HK-2 (cell line): ENCODE measurements around the gene SOX9.

Experiments used
- DNase-seq: peaks from one replicate; pipeline ENCODE4 v3.0.0-alpha.2; 2018; ENCODE audit not compliant: unreplicated experiment

The SOX9 gene

DNA sequence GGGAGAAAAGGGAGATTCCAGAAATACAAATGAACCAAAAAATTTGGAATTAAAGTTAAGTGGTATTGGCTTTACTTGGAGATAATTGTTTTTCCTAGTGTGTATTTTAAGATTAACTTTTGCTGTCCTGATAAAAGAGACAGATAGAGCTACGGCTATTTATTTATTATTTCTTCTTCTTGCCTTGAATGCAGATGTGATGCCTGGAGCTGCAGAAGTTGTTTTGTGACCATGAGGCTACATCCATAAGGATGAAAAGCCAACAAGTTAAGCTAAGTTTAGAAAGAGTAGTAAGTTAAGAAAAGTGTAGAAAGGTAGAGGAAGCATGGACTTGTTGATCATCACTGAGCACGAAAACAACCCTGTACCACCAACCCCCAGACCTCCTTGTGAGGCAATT lies 41.7 kb downstream of the SOX9 start:
- no peak for DNase-seq

DNA sequence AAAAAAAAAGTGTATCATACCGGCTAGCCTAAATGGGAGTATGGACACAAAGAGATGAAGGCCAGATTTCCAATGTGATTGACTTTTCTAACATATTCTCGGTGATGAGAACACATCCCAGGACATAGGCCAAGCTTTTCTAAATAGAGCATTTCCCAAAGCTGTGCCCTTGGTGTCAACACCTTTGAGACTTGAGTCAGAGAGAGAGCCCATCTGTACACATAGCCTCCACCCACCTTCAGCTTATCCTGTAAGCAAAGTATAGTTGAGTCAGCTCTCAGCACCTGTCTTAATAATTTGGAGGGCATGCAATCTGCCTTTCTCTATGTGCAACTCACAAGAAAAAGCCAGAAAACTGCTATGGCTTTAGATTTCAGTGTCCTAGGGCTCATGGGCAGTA lies 42.7 kb downstream of the SOX9 start:
- no peak for DNase-seq

DNA sequence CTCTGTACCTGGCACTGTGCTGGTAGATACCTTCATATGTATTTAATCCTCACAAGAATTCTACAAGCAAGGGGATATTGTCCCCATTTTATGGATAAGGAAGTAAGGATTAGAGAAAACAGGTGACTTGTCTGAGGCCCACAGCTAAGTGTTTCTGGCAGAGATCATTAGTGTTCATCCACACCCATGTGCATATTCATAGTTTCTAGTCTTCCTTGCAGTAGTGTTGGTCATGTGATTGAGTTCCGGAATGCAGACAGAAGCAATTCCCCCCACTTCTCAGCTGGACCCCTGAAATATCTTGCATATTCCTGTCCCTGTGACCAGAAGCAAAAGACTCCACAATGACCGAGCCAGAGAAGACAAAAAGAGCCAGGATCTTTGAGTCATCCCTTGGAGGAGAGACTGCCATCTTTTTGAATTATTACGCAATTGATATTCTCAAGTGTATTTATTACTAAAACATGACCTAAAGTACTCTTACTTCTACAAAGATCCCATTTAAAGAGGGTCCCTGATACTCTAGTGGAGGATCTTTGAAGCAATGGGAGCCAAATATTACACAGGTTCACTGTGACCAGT lies 43.4 kb downstream of the SOX9 start:
- no peak for DNase-seq

DNA sequence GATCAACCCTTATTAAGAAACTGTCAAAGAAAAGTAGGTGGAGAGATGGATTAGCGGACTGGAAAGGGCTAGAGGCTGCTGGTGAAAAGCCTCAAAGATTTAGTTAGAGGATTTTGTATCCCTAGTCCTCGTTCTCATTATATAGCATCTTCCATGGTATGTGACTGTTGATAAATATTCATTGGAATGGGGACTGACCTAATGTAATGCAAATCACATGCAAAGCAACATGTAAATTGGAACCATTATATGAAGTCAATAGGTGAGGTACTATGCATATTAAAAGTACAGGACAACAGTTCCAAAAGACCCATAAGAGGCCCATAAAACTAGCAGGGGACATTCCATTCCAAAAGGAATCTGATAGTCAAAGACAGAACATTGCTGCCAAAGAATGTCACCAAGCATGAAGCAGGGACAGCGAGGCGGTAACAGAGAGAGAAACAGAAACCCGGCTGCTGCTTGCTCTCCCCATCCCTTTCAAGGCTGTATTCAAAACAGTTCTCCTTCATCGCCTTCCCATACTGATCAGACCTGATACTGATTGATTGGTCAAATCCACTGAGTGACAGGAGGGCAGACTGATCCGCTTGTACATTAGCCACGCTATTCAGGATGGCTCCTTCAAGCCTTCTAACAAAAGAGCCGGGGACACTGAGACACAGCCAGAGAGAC lies 44.5 kb downstream of the SOX9 start:
- DNase-seq, result no peak

DNA sequence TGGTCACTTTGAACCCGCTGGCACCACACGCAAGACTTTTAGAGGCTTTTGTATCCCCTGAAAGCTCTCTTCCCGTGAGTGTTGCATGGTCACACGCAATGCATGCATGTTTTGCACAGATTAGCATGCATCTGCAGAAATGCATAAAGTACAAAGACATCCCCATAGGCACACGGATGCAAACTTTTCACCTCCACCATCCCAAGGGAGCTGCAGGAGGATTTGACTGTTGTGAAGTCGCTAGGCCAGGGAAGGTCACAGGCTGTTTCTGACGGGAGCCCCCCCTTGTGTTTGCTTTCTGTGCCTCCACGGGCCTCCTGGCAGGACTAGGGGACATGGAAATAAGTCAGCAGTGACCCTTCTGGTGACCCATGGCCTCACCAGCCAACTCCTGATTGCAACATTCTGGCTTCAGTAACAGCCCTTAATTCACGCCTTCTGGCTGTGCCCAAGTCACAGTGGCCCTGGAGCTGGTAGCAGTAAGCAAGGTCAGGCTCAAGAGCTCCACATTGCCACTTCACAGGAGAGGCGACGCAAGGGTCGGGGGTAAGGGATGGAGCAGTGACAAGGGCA lies 45.1 kb downstream of the SOX9 start:
- DNase-seq, result no peak

DNA sequence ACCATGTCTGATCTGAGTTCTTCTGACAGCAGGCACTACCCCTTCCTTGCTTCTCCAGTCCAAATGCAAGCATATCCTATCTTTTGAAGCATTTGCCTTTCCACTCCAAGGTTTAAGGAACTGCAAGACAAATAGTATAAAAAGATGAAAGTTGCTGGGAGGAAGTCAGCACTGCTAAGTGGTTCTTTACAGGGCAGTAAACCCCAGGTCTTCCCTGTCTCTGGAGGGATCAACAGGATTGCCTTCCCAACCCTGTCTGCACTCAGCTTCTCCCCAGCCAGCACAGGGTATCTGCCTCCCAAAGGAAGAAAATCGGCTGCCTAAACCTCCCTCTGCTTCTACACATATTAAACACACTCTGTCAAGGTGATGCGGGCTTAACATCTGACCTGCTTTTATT lies 46.8 kb downstream of the SOX9 start:
- DNase-seq, result no peak

DNA sequence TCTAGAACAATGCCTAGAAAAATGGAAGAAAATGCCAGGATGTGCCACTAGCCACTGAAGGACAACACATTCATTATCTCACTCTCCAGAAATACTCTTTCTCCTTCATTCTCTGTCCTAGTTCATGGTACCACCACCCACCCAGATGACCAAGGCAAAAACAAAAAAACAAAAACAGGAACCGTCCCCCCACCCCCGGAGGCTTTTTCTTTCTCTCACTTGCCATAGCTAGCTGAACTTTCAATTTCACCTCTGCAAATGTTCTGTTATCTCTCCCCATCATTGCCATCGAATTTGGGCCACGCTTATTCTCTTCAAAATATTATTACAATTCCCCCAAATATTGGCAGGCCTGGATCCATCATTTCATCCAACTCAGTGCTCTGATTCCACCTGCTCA lies 49.0 kb downstream of the SOX9 start:
- no peak for DNase-seq

DNA sequence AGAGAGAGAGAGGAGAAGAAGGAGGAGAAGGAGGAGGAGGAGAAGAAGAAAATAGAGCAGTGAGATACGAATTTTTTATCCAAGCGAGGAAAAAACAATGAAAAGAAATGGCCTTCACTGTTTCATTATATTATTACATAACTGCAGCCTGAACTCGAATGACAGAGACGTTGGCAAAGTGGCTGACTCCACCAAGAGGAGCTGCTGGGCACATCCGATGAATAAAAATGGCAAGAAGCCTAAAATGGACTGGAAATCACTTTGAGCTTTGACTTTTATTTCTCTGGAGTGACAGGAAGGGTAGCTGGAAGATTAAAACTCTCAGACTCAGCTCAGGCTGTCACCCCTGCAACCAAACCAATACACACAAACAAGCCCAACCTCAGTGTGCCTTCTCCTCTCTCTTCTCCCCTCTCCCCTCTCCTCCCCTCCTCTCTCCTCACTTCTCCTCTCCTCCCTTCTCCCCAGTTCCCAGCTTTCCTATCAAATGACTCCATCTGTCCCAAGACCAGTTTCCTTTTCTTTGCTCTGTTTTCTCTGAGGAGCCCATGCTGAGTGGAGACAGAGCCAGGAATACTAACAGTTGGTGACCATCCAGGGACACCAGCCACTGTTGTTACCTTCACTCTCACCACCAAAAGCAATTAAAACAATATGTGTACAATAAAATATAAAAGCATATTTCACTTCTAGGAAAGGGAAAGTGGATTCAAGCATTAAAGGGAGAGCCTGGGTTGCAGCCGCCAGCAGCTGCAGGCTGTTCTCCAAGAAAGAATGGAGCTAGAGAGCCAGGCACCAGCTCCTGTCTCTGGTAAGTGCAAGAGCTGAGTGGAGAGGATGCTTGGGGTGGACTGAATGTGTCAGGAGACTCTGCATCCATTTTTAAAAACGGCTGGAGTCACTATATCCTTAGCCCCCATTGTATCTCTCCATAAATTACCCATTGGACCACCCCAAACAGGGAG lies 51.2 kb downstream of the SOX9 start:
- DNase-seq, result no peak

DNA sequence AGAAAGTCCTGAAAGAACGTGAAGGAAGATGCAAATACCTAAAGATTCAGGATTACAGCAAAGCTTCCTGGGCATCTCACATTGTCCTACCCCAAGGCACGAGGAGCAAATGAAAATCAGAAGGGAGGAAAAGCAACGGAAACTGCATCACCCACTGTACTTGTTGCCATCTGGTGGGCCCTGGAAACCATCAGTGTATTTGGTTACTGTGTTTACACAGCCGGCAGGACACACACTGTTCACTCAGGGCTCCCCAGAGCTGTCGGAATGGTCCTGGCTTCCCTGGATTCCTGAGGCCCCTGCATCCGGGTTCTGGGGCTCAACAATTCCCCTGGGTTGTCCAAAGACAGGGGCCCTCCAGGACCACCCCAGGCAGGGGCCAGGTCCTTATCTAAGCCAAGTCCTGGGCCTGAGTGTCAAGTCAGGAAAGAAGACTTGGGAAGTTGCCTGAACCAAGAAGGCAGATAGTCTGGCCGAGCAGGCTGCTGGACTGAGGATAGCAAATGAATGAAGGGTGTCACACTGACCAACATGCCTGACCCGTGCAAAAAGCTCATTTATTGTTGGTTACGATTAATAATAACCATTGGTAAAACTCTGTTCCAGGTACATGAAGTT lies 52.8 kb downstream of the SOX9 start:
- no peak for DNase-seq

DNA sequence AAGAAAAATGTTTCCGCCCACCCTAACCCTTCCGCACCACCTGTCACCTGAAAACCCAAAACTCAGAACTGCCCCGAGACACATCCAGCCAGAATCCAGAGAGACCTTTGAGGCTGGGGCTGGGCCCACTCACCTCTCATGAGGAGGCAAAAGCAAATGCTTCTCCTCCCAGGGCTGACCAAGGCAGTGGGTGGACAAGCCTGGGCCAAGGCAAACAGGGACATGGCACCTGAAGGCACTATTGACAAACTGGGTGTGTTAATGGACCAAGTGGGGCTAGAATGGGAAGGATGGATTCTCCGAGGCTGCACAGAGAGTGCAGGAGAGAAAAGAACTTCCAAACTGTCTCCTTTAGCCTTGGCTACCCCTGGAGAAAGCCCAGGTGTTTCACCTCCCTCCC lies 54.4 kb downstream of the SOX9 start:
- DNase-seq, result no peak
